EH (cell line): ENCODE results near the gene KAZN.

ENCODE experiments used
- DNase-seq: peaks from one replicate; pipeline ENCODE4 v3.0.0-alpha.2; 2015; ENCODE audit warnings: low read depth

The KAZN gene

DNA sequence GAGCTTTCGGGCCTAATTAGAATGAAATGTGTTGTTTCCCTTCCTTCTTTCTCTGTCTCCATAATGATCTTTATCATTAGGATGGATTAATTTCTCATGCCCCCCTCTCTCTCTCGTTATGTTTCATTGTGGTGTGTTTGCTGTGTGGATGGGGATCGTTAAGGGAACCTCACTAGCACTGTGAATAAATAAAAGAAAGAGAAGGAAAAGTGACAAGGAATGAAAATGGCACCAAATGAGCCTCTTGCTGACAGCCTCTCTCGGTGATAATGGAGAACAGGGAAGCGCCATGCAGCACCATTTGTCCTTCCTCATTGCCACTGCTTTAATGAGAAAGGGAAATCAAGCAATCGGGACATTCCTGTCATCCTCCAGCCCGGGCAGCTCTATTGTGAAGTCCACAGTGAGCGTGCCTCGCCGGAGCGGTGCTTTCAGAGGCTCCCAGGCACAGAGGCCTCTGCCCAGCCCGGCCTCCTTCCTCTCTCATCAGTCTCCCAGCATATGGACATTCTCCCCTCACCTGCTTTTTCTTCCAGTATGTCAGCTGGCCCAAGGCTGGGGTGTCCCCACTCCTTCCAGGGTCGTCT lies 289.4 kb downstream of the KAZN start:
- DNase-seq, result no peak

DNA sequence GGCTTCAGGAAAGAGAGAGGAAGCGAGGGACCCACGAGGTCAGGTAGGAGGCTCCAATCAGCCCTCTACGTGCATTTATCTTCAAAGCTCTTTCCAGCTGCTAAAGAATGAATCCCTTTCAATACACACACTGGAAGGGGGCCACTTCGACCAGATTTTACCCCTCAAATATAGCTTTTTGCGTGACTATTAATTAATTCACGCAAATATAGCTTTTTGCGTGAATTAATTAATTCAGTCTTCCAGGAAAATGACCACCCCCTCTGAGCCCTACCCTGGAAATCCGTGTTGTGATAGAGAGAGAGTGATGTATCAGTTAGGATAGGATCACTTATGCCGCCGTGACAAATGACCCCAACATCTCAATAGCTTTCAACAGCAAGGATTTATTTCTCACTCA lies 289.9 kb downstream of the KAZN start:
- no peak for DNase-seq

DNA sequence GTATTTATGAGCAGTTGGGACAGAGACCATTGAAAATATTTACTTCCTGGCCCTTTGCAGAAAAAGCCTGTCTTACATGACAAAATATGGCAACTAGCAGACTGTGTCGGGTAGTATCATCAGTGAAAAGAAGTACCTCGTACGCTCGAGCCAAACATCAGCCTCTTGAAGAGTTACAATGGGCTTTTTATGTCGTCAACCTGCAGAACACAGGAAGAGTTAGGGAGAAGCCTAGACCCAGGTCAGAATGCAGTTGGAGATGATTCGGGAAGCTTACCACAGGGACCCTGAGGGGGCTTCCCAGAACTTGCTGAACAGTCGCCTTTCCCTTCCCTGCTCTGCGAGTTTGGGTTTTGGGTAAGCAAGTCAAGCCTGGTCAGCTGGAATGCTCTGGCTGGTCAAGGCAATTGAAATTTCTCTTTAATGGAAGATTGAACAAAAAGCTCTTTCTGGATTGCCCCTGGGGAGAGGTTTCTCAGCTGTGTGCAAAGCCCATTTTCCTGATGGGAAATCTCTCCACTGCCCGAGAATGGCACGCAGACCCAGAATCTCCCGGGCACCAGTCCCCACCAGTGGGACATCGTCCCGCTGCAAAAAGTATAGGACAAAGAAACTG lies 291.4 kb downstream of the KAZN start:
- no peak for DNase-seq

DNA sequence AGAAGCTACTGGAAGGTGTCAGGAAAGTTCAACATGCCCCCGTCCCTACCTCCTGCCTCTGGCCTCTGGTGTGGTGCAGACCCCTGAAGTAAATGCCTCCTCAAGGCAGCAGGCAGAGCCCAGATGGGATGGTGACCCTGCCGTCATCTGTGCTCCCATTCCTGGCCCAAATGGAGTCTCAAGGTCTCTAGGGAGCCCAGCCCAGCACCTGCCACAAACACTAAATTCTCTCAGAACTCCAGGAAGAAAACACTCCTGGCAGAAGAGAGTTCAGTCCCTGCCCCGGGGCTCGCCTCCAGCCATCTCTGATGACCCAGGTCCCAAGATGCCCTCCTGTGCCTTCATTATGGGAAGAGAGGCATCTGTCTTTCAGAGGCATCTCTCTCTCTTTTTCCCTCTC lies 293.5 kb downstream of the KAZN start:
- no peak for DNase-seq

DNA sequence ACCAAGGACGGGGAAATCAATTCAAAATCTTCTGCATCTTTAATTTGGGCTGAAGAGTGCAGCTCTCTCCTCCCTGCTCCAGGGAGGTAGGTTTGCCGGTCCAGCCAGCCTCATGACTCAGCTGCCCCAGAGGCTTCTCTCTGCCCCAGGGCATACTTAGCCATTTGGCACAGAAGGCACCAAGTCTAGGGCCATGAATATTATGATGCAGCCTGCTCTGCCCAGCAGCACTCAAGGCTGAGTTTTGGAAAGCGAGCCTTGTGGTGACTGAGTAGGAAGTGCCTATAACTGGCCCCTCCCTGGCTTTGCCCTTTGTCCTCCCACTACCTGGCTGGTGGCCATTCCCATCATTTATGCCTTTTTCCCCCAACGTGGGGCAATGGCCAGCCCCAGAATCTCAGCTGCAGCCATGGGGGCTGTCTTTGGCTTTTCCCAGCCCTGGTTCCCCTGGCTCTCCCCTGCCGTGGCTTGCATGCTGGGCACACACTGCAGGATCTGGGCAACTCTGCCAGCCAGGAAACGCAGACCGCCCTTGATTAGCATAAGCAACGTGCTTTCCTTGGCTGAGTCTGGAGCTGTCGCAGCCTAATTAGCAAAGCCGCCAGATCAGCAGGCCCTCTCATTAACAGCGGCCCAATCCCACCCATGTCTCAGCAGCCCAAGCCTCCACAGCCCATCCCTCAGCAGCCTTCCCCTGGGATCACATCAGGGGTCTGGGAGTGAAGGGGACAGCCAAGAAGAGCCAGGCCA lies 296.5 kb downstream of the KAZN start:
- DNase-seq, result peak; percentile 11

DNA sequence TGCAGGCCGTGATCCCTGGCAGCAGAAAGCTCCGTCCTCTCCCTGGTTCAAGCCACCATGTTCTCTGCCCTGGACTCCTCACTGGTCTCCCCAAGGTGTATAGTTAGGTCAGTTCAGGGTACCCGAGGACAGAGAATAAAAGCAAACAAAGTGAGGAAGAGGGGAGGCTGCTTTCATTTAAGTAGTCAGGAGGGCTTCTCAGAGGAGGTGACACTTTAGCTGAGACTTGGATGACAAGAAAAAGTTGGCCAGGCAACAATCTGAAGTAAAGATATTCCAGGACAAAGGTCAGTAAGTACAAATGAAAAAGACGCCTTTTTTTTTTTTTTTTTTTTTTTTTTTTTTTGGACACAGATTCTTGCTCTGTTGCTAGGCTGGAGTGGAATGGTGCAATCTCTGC lies 297.2 kb downstream of the KAZN start:
- DNase-seq, result no peak

DNA sequence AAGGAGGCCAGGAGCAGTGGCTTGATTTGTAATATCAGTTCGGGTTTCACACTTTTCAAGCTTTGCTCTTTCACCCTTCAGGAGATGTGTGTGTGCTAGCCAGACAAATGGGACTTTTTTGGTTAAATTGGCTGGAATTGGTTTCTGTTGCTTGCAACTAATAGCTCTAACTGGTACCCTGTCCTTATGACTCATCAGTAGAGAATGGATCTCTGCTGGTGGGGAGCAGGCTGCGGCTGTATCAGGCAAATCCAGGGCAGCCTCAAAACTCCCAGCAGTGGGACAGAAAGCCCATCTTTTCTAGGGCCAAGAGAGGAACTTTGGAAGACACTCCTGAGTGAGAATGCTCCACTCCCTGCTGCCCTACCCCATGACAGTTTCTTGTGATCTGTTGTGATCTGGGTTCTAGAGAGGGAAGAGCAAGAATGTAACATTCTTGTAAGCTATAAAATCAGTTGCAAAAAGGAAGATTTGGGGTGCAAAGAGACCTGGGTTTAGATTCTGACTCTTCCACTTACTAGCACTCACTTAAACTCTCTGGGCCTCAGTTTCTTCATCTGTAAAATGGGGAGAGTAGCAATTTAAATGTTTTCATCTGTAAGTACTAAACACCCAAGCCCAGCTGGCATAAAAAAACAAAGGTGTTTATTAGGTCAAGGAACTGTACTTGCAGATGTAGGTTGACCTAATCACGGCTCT lies 298.0 kb downstream of the KAZN start:
- peak; percentile 52 for DNase-seq

DNA sequence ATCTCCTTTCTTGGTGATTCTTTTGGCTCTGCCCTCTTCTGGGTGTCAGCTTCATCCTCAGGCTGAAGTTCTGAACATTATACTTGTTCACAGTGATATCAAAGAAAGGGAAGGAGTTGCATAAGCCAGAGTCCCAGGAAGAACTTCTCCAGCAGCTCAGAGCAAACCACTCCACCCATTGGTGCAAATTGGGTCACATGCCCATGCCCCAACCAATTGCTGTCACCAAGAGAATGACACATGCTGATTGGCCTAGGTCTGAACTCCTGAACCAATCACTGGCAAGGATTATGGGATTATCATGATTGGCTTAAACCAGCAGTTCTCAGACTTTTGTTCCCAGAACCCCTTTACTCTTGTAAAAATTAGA lies 298.6 kb downstream of the KAZN start:
- peak; percentile 33 for DNase-seq

DNA sequence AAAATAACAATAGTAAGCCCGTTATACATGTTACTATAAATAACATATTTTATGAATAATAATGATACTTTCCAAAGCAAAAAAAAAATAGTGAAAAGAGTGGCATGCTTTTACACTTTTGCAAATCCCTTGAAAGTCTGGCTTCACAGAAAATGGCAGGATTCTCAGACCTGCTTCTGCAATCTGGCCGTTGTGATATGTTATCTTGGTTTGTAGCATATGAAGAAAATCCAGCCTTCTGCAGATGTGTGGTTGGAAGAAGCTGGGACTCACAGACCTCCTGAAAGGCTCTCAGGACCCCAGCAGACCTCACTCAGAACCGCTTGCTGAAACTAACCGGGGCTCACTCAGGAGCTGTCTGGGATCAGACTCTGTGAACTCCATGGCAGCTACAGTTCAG lies 299.1 kb downstream of the KAZN start:
- no peak for DNase-seq

DNA sequence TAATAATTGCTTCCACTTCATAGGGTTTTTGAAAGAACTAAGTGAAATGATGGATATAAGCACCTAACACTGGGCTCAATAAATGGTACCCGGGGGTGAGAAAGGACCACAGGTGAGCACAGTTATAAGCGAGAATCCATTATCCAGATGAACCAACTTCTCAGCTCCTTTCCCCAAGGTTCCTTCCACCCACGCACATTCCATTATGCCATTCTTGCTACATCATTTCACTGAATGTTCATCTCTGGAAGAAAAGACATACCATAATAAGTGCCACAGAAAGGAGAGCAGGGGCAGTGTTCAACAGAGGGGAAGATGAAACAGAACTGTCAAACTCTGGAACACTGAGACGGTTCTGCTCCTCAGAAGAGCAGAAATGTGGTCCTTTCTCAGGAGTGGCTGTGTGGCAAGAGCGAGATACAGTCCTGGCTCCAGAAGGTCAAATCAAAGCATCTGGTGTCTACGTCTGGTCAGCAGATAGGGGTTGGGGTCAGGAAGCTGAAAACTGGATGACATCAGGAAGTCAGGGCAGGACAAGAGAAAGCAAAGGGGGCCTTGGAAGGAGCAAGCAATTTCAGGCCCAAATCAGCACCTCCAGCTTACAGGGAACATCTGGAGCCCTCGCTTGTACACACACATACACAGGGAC lies 299.6 kb downstream of the KAZN start:
- DNase-seq, result no peak

DNA sequence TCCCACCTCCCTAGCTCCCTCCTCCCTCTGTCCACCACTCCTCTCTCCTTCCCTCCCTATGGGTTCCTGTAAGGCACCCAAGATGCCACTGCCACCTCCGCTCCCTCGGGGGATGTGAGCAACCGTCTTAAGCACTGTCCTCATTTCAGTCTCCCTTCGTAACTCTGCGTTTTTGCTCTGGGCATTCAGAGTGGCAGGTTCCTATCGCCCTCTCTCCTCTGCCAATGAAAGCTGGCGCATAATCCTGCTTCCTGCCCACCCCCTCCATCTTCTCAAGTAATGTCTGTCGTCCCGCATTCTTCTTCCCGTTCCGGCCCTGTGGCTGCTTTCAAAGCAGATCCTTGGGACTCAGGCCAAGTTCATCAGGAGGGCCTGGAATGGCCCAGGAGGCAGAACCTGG lies 301.2 kb downstream of the KAZN start:
- no peak for DNase-seq

DNA sequence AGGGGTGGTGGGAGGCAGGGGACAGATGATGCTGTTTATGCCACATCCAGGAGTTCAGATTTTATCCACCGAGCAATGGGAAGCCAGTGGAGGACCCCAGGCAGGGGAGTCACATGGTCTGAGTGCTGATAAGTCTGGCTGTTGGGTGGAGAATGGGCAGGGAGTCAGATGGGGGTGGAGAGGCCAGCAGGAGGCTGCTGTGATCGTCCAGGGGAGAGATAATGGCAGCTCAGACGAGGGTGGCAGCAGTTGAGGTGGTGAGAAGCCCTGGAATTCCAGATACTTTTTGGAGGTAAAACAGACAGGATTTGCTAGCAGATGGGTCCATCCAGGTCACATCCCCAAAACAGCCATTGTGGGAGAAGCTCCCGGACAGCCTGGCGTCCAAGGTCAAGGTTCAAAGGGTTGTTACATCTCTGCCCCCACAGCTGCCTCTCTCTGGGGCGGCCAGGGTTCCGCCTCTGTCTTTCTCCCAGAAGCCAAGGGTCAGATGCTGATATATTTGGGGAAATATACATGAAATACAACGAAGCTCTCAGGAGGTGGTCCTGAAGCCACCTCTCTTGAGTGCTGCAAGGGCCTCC lies 303.0 kb downstream of the KAZN start:
- no peak for DNase-seq

DNA sequence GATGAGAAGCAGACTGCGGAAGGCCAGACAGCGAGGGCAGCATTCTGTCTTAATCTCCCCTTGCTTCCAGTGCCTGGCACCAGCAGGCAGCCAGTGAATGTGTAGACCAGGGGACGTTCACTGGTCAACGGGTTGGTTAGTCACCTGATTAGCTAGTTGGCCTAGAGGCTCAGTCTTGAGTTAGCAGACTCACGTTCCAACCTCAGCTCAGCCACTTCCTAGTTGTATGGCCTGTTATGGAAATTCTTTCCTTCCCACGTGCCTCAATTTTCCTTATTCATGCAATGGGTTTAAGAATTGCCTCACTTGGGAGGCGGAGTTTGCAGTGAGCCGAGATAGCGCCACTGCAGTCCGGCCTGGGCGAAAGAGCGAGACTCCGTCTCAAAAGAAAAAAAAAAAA lies 305.4 kb downstream of the KAZN start:
- no peak for DNase-seq

DNA sequence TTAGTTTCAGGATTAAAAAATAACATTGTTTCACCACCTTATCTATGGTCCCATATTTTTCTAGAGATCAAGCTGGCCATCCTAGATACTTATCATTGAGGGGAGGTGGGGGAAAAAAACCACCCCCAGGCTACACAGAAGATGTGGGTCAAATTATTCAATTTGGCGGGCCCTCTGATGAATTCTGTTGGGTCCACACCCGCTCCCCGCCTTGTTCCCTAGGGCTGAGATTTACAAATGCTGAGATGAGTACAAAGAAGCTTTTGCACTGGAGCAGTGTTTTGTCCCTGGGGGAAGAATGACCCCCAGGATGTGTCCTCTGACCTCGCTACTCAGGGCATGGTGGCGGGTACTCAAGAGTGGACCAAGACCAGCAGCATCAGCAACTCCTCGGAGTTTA lies 308.2 kb downstream of the KAZN start:
- no peak for DNase-seq

DNA sequence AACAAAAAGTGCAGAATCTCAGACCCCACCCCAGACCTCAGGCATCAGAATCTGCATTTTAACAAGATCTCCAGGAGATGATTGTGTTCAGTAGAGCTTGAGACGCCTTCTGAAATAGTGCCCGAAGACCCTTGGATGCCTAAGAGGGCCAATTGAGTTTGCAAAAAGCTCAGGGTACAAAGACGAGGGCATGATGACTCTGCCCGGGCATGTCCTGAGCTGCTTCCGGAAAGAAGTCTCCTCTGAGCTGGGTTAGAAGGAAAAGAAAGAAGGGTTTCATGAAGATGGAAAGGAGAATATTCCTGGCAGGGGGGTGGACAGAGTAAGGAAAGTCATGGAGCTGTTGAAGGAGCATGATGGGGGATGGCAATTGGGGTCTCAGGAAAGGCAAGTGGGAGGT lies 308.9 kb downstream of the KAZN start:
- DNase-seq, result no peak

DNA sequence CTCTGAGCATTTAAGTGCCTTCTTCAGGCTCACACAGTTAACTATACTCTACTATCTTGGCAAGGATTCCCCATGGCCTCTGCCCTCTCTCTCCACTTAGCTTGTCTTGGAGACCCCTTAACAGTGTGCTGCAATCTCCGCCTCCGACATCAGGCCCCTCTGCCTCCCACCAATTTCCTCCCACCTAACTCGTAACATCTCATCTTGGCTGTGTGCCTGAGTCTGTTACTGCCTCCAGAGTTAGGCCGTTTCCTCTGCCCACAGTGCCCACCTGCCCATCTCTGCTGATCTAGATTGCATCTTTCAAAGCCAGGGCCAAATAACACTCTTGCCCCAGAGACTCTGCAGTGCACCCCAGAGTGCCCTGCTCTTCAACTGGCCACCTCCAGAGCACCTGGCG lies 310.8 kb downstream of the KAZN start:
- DNase-seq, result no peak

DNA sequence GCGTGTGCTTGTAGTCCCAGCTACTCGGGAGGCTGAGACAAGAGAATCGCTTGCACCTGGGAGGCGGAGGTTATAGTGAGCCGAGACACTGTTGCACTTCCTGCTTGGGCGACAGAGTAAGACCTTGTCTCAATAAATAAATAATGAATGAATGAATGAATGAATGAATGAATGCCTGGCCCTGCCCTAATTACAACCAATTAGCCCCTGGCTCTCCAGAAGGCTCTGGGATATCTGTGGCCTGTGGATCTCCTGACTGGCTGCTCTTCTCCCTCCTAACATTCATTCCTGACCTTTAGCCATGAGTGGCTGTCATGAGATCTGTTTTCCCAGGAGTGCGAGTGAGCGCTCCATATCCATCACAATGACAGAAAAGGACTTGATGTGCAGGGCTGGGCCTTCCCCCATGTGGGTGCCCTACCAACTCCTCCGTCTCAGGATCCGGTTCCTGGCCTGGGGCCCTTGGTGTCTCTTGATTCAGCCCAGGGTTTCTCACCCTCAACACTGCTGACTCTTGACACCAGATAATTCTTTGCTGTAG lies 311.5 kb downstream of the KAZN start:
- DNase-seq, result no peak

DNA sequence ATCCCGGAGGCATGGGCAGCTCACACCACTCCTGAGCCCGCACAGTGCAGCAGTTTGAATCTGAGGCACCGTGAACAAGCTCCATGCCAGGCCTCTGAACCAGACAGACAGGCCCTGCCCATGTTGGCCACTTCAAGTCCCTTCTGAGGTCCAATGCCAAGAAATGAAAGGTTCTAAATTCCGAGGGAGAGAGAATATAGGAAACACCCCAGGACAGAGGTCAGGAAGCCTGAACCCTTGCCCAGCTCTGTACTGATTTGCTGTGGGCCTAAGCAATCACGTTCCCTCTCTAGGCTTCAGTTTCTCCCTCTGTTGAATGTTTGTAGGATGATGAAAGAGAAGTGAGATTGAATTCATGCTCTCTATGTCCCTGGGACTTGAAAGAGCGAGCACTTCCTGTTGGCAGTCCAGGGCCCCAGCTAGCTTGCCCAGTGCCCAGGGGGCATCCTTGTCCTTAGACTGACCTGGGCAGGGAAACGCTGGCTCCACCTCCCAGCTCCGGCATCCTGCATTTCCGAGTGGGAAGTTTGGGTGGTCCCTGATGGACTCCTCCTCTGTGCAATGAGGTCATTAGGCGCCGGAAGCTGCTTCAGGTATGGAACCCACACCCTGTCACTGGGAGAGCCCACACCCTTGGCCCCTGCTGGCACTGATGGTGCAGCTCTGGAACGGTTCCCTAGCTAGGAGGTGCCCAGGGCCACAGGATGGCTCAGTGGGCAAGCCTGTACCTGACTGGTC lies 312.7 kb downstream of the KAZN start:
- peak; percentile 59 for DNase-seq

DNA sequence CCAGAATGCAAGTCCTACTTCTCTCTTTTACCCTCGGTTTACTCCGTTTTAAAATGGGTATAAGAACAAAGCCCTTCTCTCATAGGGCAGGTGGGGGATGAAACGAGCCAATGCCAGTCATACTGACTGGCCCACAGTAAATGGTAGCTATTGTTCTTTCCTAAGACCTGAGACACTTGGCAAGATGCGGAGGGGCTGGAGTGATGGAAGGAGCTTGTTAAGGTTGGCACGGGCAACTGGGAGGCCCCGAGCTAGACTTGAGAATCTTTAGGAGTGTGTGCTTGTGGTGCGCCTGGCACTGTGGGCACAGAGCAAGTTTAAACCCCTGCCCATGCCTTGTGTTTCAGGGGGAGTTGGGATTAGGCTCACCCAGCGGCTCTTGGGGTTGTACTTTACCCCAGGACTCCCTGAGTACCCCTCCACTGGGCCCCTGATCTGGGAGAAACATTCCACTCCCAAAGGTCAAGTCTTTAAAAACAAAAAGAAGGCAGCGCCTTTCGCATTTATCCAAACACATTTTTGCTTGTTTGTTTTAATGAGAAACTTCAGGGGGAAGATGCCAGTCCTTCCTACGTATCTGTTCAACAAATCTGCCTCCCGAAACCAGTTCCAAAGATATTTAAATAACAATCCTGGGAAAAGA lies 314.5 kb downstream of the KAZN start:
- no peak for DNase-seq

DNA sequence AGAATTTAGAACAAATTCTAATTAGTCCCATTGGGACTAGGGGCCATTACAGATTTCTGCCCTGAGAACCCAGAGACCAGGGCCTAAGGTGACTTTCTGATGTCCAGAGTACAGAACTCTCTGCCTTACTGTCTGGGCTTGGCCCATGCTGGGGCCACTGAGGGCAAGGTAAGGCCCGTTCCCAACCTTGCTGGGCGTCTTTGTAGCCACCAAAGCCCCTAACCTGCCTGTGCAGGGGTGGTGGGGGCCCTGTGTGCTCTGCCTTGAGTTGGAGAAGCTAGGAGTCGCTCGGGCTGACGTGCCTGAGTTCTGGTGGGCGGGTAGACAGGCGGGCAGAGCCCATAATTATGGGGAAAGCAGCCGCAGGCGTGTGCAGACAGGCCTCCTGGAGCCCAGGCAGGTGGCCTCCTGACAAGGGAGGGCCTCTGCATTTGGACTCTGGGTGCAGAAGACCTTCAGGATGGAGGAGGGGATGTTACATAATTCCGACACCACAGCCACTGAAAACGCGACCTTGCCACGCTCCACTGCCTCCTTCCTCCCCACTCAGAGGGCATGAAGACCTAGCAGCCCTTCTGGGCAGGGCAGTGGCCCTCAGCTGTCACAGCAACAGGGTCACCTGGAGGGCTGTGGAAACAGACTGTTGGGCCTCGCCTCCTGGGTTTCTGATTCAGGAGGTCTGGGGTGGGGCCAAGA lies 315.1 kb downstream of the KAZN start:
- no peak for DNase-seq
